GM21576 (cell line): ENCODE results near the gene NATD1.
A peak's percentile ranks its signal among the peaks of the same experiment; 100 is the strongest.

Experiments used
- ATAC-seq: cut with Tn5 transposase; IDR thresholded peaks from one replicate; pipeline ENCODE4 v1.9.1; 2021; ENCODE audit warnings: mild to moderate bottlenecking, moderate library complexity; ENCODE audit not compliant: unreplicated experiment

The NATD1 gene

DNA sequence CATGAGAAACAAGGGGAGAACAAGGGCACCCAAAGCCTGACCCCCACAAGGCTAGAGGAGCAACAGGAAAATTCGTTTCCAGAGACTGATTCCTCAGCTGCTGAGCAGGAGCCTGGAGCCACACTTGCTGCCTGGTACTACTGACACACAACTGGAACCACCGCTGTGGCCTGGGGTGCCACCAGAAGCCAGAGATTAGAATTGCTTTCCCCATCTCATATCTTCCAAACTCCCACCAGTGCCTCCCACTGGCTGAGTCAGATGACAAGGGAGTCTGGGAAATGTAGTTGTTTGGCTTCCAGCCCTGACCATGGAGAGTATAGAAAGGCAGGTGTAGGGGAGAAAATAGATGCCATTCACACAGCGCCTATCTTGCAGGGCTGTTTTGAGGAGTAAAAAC is 35.1 kb downstream of the NATD1 start:
- ATAC-seq, result no peak

DNA sequence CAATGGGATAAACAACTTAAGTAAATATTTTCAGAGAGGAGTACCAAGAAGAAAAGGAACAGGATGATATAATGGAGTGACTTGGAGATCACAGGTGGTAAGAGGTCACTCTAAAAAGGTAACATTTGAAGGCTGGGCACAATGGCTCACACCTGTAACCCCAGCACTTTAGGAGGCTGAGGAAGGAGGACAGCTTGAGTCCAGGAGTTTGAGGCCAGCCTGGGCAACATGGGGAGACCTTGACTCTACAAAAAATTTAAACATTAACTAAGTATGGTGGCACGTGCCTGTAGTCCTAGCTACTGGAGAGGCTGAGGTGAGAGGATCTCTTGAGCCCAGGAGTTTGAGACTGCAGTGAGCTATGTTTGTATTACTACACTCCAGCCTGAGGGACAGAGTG is 35.9 kb downstream of the NATD1 start:
- no peak for ATAC-seq

DNA sequence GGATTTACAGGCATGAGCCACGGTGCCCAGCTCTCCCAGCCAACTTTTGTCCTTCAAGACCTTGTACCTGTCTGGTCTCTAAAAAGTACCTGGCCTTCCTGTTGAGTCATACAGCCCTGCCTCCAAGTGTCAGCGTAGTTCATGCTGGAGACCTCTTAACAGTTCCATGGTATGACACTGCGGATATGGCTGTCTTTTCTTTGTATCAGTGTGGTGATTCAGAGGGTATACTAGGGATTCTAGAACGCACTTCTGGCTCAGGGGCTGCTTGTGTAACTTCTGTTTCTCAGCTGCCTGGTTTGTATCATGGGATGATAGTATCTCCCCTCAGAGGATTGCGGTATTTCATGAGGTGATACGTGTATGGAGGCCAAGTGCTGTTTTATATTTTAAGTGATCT is 37.3 kb downstream of the NATD1 start:
- no peak for ATAC-seq

DNA sequence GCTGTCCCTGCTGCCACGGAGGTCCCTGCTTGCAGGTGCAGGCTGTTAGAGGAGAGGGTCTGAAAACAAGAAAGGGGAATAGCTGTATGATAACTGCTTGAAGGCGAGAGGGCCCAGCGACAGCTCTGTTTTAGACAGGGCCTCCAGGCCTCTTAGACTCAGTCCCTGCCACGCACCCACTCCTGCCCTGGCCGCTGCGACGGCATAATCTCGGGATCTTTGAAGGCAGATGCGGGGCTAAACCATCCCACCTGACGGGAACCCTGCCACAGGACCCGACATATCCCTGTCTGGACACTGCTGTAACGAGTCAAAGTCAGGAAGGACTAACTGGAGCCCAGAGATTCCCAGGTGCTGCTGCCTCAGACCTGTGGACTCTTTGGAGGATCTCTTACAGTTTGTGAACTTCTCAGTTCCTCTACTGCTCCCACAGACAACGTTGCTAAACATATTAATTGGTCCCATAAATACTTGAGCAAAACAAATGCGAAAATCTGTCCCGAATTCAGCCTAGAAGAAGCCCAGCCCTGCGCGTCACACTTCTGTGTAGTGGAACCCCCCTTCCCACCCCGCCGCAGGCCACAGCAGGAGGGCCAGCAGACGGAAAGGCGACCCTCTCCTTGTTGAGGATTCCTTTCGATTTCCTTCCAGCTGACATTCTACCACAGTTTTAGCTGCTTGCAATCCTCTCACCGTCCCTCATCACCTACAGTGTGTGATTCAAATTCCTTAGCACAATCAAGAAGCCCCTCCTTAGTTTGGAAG is 38.3 kb downstream of the NATD1 start:
- peak; percentile 15 for ATAC-seq

DNA sequence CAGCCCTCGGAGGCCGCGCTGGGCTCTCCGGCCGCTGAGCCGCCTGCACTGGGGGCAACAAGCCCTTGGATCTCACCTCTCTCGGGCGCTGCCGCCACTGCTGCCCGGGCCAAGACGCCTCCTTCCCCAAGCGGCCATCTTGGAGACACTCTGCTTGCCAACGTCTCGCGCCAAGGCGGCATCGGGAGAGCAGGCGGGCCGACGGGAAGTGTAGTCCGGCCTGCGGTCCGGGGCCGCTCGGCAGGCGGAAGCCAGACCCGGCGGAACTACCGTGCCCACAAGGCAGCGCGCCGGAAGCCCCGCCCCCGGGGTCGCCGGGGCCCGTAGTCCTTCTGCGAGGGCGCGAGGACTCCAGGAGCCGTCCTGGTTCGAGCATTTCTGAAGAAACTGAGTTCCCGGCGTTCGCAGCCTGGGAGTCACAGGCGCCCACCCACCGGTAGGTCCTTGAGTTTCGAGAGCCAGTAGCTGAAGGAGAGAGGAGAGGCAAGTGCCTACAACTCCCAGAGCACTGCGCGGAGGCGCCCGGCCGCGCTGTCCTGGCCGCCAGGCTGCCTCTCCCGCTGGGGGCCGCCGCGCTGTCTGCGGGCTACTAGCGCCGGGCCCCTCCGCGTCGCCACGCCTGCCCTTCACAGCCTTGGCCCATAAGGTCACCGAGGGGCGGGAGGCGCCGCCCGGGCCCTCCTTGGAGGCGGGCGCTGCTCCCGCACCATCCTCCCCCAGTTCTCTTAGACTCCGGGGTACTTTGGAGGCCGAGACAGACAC is 39.0 kb downstream of the NATD1 start, which contains the start of gene TMEM11:
Gene TMEM11, minus strand, starts transcription at position 147 of the 762 bp plus-strand sequence. Its CDS starts 9 bp downstream, at position 138.
- peak; percentile 86 for ATAC-seq

DNA sequence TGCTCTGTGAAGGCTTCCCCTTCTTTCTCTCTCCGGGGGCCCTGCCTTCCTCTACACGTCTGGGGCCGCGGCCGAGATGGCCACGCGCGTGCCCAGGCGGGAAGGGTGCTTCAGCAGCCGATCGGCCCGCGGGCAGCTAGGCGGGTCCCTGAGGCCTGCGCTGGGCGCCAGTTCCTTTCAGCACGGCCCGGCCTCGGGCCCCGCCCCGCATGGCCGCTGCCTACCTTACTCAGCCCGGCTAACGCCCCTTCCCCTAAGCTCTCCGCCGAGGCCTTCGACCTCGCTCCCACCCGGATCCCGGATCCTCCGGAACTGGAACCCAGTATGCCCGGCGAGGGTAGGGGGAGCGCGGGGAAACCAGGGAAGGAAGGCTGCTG is 39.6 kb downstream of the NATD1 start:
- ATAC-seq, result peak; percentile 10

DNA sequence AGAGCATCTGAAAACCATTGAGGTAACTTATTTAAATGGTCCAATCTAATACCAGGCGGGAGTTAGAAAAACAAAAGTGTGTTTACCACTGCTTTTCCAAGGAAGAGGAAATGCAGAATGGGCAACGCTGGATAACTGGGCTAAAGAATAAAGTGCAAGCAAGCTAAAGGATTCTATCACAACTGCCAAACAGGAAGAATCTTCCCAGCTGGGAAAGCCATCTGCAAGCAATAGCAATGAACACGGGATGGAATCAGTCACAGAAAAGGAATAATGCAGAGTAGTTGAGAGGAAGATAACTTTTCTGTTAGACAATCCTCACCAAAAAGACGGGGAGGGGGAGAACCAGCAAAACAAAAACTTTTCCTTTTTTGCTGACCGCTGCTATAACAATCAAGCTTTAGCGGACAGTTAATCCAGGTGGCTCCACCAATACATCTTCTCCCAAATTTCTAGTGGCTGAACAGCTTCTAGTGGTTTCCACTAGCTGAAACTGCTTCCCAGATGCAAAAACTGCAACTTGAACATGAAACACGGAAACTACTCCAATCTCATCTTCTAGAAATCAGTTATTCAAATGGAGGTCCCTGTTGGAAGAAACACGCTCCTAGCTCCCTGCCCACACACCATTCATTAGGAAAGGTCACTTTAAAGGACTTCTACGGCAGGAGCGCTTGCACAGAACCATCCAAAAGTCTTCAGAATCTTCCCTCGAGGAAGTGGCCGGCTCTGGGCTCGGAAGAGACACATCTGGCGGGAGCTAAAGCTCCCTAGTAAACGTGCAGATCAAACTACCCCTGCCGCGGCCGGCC is 40.2 kb downstream of the NATD1 start:
- no peak for ATAC-seq

DNA sequence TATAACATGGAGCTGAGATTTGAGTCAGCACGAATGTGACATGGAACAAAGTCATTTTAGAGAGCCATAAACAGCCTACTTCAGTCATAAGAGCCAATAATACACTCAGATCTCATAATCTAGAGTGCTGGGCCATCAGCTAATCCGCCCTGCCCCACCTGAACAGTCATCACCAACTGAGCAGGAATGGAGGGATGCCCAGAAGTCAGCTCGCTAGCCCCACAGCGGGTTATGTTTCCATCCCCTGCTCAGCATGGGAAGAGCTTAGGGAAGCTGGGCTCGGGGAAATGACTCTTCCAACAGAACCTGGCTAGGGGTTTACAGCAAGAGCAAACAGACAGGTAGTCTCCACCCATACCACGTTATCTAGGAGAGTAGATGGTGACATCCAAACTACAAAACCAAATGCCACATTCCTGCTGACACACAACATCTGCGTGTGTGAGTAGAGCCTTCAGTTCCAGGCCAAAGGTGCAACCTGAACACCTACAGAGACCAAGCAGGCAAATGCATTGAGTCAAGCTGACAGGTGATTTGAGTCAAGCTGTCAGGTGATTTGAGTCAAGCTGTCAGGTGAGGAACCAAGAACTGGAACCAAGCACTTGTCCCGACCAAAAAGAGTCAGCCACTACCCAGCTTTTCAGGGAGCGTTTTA is 41.3 kb downstream of the NATD1 start:
- no peak for ATAC-seq

DNA sequence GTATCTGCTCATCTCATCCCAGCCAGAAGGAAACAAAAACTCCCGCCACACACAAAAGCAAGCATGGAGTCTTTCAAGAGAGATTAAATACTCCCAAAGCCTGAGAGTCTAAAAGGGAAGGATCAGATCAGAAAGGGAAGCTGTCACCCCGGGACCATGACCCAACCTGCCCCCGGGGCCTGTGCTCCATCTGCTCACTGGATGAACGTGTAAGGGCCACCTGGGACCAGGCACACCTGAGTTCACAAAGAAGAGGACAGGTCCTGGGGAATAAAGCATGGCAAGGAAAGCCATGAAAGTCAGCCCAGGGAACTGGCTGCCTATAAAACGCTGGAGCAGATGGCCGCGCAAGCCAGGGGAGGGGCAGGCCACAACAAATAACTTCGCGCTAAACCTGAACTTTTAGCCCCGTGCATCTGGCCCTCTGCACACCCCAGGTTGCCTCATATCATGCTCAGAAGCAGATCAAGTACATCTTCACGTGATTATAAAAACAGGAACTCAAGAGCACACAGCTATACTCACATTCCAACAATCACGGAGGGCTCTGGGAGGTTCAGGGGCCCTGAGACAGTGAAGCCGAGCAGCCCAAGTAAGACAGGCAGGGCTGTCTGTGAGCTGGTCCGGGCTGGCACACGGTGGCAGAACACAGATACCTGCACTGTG is 42.7 kb downstream of the NATD1 start:
- ATAC-seq, result no peak

DNA sequence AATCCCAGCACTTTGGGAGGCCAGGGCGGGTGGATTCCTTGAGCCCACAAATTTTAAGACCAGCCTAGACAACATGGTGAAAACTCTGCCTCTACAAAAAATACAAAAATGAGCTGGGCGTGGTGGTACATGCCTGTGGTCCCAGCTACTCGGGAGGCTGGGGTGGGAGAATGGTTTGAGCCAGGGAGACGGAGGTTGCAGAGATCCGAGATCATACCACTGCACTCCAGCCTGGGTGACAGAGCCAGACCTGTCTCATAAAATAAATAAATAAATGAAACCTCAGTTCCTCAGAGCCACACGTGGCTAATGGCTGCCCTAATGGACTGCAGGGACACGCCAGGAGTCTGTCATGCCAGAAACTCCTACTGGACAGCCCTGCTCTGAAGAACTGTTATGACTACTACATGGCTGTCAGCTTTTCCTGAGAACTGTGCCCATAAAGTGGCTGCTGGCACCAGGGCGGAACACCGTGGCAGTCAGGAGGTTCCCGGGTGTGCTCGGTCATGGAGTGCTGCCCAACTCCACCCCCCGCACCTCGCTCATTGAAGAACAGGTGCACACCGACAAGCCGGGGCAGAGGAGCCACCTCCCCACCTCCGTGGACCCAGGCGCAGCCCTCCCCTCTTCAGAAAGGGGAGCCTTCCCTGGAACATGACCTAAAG is 43.6 kb downstream of the NATD1 start:
- no peak for ATAC-seq

DNA sequence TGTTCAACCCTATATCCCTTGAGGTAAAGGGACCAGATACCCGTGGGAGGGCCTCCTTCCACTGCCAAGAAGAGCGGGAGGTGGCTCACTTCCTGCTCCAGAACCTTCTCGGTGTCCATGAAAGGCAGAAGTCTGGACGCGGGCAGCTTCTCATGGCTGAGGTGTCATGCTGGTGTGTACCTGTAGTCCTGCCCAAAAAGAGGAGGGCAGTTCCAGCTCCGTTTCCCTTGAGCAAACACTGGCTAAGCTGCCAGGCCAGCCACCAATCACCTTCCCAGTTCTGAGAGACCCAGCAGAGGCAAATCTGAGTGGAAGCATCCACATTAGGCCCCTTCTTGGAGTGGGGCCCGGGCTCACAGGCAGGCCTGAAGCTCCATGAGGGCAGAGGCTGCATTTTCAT is 44.9 kb downstream of the NATD1 start:
- no peak for ATAC-seq

DNA sequence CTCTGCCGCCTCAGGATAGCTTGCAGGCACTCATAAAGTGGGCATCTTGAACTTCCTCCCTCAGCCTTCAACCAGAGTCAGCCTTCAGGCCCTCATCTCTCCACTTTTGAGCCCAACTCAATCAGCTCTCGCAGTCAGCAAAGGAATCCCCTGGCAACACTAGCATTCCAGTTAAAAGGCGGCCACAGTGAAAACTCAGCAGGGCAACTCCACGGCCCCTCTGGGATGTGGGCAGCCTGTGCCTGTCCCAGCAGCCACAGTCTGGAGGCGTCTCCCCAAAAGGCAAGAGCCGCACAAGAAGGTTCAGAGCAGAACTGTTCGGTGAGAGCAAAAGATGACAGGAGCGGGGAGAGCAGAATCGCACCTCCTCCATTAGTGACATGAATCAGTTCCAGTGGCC is 48.3 kb downstream of the NATD1 start:
- ATAC-seq, result no peak

DNA sequence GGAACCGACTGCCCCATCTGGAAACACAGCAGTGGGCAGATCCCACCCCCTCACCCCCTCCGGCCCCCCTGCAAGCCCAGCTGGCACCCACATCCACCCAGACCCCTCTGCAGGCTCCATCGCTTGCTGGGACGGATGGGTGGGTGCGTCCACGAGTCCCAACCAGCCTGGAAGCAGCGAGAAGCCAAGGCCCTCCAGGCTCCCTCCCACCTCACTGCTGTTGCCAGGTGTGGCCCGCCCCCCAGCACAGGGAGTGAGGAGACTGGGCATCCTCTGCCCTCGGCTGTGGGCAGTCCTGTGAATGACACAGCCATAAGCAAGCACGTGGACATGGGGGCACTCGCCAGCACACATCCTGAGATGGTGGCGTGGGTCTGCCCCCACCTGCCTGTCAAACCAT is 50.7 kb downstream of the NATD1 start:
- no peak for ATAC-seq

DNA sequence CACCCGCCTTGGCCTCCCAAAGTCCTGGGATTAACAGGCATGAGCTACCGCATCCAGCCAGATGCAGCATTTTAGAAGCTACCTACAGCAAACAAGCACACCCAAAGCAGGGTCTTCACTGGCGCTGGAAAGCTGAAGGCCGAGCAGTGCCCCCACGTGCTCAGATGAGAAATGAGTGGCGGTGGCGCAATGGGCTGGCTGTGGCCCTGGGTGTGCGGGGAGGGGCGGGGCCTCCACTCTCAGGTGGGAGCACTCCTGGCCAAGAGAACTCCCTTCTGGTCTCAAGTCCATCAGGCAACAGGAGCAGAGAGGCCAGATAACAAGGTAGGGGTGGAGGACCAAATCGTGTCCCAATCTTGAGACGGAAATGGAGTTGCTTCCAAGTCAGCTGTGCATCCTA is 51.3 kb downstream of the NATD1 start:
- ATAC-seq, result no peak

DNA sequence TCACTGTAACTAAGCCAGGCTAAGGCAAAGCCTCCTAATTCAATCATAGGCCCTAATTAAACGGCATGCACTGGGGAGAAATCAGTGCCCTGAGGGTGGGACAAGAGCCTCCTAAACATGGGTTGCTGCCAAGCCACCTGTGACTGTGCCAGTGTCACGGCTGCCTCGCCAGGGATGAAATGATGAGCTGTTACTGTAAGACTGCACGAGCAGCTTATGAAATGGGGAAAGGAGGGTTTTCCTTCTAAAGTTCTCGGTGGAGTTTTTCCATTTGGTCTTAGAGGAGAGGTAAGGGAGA is 52.0 kb downstream of the NATD1 start:
- ATAC-seq, result no peak

DNA sequence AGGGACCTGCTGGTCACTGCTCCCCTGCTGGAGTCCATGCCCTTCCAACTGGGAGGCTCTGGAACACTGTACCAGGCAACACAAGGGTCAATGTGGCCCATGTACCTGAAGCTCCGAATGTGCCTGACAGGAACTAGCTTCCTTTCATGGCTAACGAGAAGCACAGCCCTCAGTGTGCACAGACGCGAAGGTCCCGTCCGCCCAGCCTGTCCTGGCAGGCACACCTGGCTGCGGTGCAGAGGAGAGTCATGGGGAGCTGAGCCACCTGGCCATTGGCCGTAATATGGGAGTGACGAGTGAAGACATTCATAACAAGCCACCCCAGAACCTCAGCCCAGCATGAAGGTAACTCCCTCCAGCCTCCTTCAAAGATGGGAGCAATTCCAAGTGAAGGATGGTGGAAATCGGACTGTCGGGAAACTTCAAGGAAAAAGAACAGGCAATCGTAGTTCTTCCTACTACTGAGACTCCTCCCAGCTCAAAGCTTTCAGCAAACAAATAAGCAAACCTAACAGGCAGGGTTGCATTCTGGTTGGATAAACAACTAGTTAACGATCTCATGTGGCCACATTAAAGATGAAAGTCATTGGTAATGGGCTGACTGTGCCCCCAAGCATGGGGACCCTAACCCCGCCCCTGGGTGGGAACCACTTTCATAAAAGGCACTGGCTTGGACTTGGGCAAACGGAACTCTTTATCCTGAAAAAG is 52.5 kb downstream of the NATD1 start:
- ATAC-seq, result no peak

DNA sequence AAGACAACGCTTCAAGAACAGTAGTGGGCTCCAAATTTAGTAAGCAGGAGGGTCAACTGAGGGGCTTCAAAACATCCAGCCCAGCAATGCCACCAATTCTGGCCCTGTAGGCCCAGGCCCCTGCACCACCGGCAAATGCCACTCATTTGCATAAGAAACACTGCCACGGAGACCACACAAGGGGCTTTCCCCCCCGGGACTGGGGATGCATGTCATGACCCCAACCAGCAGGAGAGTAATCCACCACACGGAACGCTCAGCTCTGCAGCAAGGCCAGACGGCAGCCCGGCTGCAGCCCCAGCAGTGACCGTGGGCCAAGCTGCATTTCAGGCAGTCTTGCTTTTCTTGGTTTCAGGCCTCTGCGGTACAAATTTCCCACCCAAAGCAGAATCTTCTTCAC is 53.4 kb downstream of the NATD1 start:
- ATAC-seq, result no peak

DNA sequence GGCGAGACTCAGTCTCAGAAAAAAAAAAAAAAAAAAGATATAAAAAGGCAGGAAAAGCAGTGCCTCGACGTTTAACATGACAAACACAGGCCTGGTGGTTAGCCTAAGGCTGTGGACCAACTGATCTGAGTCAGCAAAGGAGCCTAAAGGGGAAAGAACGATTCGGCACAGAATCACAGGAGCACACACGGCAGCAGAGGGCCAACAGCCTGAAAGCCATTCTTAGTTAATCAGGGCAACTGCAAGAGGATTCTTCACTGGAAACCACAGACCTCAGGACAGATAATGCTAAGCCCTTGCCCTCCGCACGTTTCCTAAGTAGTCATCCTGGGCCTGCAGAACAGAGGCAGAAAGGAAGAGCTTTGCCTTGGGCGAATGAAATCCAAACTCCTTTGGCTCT is 53.9 kb downstream of the NATD1 start:
- no peak for ATAC-seq

DNA sequence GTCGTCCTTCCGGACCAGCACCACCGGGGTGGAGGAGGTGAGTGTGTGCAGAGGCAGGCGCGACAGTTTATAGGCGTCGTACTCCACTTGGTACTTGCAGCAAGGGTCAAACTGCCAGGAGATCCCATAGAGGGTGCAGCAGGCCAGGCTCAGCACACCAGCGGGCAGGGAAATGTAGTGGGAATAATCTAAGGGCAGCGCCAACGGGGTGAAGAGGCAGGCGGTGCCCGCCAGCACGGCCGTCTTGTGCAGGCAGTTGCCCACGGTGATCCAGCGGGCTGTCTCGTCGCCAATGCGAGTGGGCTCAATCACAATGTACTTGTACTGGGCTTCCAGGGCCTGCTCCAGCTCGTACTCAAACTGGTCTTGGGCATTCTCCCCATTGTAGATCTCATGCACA is 54.8 kb downstream of the NATD1 start:
- no peak for ATAC-seq

DNA sequence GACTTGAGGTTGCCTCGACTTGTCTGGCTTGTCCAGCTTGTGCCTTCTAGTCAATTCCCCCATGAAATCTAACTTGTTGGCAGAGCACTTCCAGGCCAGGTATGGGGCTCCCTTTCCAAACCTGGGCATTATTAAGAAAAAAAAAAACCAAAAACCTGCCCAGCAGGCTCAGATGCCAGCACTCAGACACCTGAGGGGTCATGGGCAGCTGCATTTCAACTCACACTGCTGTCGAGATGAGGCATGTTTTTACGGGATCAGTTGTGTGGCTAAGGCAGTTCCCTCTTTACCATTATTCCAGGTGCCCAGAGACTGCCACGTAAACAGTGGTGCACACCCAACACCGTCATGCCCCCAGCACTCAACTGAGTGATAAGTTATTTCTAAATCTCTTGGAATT is 57.1 kb downstream of the NATD1 start:
- no peak for ATAC-seq
